ENCODE data around the gene MRPL44.

DNA sequence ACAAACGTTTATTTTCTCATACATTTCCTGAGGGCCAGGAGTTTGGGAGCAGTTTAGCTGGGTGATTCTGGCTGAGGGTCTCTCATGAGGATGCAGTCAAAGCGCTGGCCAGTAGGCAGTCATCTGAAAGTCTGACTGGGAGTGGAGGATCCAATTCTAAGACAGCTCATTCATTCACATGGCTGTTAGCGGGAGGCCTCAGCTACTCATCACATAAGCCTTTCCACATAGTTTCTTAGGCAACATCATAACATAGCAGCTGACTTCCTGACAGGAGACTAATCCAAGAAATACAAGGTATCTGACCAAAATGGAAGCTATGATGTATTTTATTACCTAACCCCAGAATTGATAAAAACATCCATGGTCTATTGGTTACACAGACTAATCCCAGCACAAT is 2.9 kb upstream of the MRPL44 start:
- TF ChIP-seq, protein P1, sequence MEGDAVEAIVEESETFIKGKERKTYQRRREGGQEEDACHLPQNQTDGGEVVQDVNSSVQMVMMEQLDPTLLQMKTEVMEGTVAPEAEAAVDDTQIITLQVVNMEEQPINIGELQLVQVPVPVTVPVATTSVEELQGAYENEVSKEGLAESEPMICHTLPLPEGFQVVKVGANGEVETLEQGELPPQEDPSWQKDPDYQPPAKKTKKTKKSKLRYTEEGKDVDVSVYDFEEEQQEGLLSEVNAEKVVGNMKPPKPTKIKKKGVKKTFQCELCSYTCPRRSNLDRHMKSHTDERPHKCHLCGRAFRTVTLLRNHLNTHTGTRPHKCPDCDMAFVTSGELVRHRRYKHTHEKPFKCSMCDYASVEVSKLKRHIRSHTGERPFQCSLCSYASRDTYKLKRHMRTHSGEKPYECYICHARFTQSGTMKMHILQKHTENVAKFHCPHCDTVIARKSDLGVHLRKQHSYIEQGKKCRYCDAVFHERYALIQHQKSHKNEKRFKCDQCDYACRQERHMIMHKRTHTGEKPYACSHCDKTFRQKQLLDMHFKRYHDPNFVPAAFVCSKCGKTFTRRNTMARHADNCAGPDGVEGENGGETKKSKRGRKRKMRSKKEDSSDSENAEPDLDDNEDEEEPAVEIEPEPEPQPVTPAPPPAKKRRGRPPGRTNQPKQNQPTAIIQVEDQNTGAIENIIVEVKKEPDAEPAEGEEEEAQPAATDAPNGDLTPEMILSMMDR (IDR thresholded peaks at IDR 0.05; ENCODE audit: control extremely low read depth in 1 of 3, insufficient read depth in 1 of 3, low read depth in 1 of 3, low read length in 3 of 3): no peak
- TF ChIP-seq, protein P2, sequence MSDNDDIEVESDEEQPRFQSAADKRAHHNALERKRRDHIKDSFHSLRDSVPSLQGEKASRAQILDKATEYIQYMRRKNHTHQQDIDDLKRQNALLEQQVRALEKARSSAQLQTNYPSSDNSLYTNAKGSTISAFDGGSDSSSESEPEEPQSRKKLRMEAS (IDR thresholded peaks at IDR 0.05): no peak
- TF ChIP-seq CEBPB (IDR thresholded peaks at IDR 0.05; ENCODE audit: low read depth, low read length) (no peak), POLR2A (IDR thresholded peaks at IDR 0.05; ENCODE audit: control extremely low read depth in 1 of 2, low read depth in 2 of 2, low read length in 2 of 2) (no peak), CHD1 (IDR thresholded peaks at IDR 0.05; ENCODE audit: low read depth, low read length) (no peak), FOSL1 (IDR thresholded peaks at IDR 0.05; ENCODE audit: insufficient read depth, low read depth, low read length) (no peak), POLR2AphosphoS5 (IDR thresholded peaks at IDR 0.05; ENCODE audit: low read depth, low read length) (no peak), MAFK (IDR thresholded peaks at IDR 0.05; ENCODE audit: low read depth, low read length) (no peak), EP300 (IDR thresholded peaks at IDR 0.05; ENCODE audit: borderline replicate concordance in 1 of 2, low read depth in 2 of 2, low read length in 2 of 2) (no peak)
- TF ChIP-seq, protein P3, sequence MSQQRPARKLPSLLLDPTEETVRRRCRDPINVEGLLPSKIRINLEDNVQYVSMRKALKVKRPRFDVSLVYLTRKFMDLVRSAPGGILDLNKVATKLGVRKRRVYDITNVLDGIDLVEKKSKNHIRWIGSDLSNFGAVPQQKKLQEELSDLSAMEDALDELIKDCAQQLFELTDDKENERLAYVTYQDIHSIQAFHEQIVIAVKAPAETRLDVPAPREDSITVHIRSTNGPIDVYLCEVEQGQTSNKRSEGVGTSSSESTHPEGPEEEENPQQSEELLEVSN (IDR thresholded peaks at IDR 0.05): no peak
- TF ChIP-seq, protein P4, sequence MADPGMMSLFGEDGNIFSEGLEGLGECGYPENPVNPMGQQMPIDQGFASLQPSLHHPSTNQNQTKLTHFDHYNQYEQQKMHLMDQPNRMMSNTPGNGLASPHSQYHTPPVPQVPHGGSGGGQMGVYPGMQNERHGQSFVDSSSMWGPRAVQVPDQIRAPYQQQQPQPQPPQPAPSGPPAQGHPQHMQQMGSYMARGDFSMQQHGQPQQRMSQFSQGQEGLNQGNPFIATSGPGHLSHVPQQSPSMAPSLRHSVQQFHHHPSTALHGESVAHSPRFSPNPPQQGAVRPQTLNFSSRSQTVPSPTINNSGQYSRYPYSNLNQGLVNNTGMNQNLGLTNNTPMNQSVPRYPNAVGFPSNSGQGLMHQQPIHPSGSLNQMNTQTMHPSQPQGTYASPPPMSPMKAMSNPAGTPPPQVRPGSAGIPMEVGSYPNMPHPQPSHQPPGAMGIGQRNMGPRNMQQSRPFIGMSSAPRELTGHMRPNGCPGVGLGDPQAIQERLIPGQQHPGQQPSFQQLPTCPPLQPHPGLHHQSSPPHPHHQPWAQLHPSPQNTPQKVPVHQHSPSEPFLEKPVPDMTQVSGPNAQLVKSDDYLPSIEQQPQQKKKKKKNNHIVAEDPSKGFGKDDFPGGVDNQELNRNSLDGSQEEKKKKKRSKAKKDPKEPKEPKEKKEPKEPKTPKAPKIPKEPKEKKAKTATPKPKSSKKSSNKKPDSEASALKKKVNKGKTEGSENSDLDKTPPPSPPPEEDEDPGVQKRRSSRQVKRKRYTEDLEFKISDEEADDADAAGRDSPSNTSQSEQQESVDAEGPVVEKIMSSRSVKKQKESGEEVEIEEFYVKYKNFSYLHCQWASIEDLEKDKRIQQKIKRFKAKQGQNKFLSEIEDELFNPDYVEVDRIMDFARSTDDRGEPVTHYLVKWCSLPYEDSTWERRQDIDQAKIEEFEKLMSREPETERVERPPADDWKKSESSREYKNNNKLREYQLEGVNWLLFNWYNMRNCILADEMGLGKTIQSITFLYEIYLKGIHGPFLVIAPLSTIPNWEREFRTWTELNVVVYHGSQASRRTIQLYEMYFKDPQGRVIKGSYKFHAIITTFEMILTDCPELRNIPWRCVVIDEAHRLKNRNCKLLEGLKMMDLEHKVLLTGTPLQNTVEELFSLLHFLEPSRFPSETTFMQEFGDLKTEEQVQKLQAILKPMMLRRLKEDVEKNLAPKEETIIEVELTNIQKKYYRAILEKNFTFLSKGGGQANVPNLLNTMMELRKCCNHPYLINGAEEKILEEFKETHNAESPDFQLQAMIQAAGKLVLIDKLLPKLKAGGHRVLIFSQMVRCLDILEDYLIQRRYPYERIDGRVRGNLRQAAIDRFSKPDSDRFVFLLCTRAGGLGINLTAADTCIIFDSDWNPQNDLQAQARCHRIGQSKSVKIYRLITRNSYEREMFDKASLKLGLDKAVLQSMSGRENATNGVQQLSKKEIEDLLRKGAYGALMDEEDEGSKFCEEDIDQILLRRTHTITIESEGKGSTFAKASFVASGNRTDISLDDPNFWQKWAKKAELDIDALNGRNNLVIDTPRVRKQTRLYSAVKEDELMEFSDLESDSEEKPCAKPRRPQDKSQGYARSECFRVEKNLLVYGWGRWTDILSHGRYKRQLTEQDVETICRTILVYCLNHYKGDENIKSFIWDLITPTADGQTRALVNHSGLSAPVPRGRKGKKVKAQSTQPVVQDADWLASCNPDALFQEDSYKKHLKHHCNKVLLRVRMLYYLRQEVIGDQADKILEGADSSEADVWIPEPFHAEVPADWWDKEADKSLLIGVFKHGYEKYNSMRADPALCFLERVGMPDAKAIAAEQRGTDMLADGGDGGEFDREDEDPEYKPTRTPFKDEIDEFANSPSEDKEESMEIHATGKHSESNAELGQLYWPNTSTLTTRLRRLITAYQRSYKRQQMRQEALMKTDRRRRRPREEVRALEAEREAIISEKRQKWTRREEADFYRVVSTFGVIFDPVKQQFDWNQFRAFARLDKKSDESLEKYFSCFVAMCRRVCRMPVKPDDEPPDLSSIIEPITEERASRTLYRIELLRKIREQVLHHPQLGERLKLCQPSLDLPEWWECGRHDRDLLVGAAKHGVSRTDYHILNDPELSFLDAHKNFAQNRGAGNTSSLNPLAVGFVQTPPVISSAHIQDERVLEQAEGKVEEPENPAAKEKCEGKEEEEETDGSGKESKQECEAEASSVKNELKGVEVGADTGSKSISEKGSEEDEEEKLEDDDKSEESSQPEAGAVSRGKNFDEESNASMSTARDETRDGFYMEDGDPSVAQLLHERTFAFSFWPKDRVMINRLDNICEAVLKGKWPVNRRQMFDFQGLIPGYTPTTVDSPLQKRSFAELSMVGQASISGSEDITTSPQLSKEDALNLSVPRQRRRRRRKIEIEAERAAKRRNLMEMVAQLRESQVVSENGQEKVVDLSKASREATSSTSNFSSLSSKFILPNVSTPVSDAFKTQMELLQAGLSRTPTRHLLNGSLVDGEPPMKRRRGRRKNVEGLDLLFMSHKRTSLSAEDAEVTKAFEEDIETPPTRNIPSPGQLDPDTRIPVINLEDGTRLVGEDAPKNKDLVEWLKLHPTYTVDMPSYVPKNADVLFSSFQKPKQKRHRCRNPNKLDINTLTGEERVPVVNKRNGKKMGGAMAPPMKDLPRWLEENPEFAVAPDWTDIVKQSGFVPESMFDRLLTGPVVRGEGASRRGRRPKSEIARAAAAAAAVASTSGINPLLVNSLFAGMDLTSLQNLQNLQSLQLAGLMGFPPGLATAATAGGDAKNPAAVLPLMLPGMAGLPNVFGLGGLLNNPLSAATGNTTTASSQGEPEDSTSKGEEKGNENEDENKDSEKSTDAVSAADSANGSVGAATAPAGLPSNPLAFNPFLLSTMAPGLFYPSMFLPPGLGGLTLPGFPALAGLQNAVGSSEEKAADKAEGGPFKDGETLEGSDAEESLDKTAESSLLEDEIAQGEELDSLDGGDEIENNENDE (IDR thresholded peaks at IDR 0.05; ENCODE audit: insufficient replicate concordance, low read length): no peak

Data from H1 (cell line).